B cell (primary cell): ENCODE results near the gene MAP1LC3B2. TPM values are rescaled to one million over a fixed set of nuclear protein-coding genes. Genes with fewer than 3 reads are reported as not detected.

Source experiments
- ATAC-seq: fragments of 200-7000 bp; cut with Tn5 transposase; one replicate; pipeline ENCODE4 v1.10.0; 2021; ENCODE audit warnings: low read depth, mild to moderate bottlenecking, moderate number of reproducible peaks, moderate library complexity
- CTCF ChIA-PET: fragments of 350-600 bp; sonication (Branson Sonifier 250); formaldehyde crosslinking; loops from one replicate; lab custom pipeline; 2021; ENCODE audit warnings: antibody characterized with exemption, inconsistent platforms; lab: Charles Lee
- POLR2A ChIA-PET: fragments of 350-600 bp; sonication (Branson Sonifier 250); formaldehyde crosslinking; loops from one replicate; lab custom pipeline; 2021; ENCODE audit warnings: antibody characterized with exemption; lab: Charles Lee
- DNase-seq: peaks from one replicate; pipeline ENCODE4 v3.0.0; 2013
- H2AFZ ChIP-seq: 2 replicates; pipeline ENCODE4 v1.6.1; 2012; ENCODE audit warnings: mild to moderate bottlenecking, low read depth, low read length; ENCODE audit not compliant: insufficient read depth, poor library complexity, severe bottlenecking
- H3K27ac ChIP-seq, 2 donors: 1 replicate in 1 of 2; 2 replicates in 1 of 2; pipeline ENCODE4 v1.5.1; 2012 to 2013; ENCODE audit warnings: low read length in 2 of 2, mild to moderate bottlenecking in 2 of 2, moderate library complexity in 1 of 2
- H3K27me3 ChIP-seq, 4 experiments: fragments of 200-600 bp in 1 of 4; sonication (generic) in 1 of 4; replicated peaks in 1 of 4; 1 replicate in 2 of 4; 2 replicates in 2 of 4; pipeline versions ENCODE4 v1.6.1 to v1.7.0; 2013 to 2016; ENCODE audit warnings: low read length in 3 of 4, mild to moderate bottlenecking in 2 of 4, mixed read lengths in 1 of 4, moderate library complexity in 1 of 4; ENCODE audit not compliant: insufficient read depth in 4 of 4, control insufficient read depth in 3 of 4; ENCODE audit errors: control extremely low read depth in 1 of 4
- H3K36me3 ChIP-seq, 2 experiments: replicated peaks in 1 of 2; 1 replicate in 1 of 2; 2 replicates in 1 of 2; pipeline versions ENCODE4 v1.6.1 to v1.7.1; 2013; ENCODE audit warnings: low read length in 1 of 2; ENCODE audit not compliant: insufficient read depth in 2 of 2, control insufficient read depth in 1 of 2; ENCODE audit errors: control extremely low read depth in 1 of 2, extremely low read depth in 1 of 2
- H3K4me1 ChIP-seq, 2 donors: fragments of 200-600 bp in 1 of 2; sonication (generic) in 1 of 2; 1 replicate in 1 of 2; 2 replicates in 1 of 2; pipeline versions ENCODE4 v1.5.1 to v1.6.1; 2013 to 2017; ENCODE audit warnings: low read length in 2 of 2; ENCODE audit not compliant: control insufficient read depth in 2 of 2, insufficient read depth in 2 of 2
- H3K4me2 ChIP-seq: replicated peaks from 2 replicates; pipeline ENCODE3; 2012; ENCODE audit warnings: mild to moderate bottlenecking, low read depth, low read length; ENCODE audit not compliant: poor library complexity, severe bottlenecking
- H3K4me3 ChIP-seq, 5 experiments: fragments of 200-600 bp in 1 of 5; sonication (generic) in 1 of 5; 1 replicate in 3 of 5; 2 replicates in 2 of 5; pipeline versions ENCODE4 v1.5.1 to v1.7.0; 2011 to 2016; ENCODE audit warnings: low read length in 4 of 5, mild to moderate bottlenecking in 4 of 5, low read depth in 2 of 5, control low read depth in 1 of 5, moderate library complexity in 1 of 5; ENCODE audit not compliant: insufficient read depth in 1 of 5; ENCODE audit errors: control extremely low read depth in 1 of 5, extremely low read depth in 1 of 5
- H3K79me2 ChIP-seq: fragments of 200-600 bp; sonication (generic); one replicate; pipeline ENCODE4 v1.6.0; 2016; ENCODE audit warnings: low read length; ENCODE audit not compliant: control insufficient read depth, insufficient read depth
- H3K9ac ChIP-seq: fragments of 200-600 bp; sonication (generic); 2 replicates; pipeline ENCODE4 v1.6.1; 2017; ENCODE audit warnings: mild to moderate bottlenecking, low read length, moderate library complexity
- H3K9me3 ChIP-seq, 3 donors: one replicate each; pipeline versions ENCODE4 v1.6.1 to v1.7.1; 2013; ENCODE audit warnings: low read length in 2 of 3; ENCODE audit not compliant: control insufficient read depth in 2 of 3, insufficient read depth in 1 of 3; ENCODE audit errors: control extremely low read depth in 1 of 3
- H4K20me1 ChIP-seq: 2 replicates; pipeline ENCODE4 v1.6.0; 2012; ENCODE audit warnings: mild to moderate bottlenecking, low read length; ENCODE audit not compliant: insufficient read depth, control insufficient read depth, poor library complexity, severe bottlenecking
- H3K27ac Mint-ChIP-seq: one replicate; pipeline ENCODE4 v1.8.0; 2021; ENCODE audit warnings: mixed read lengths
- H3K27me3 Mint-ChIP-seq: one replicate; pipeline ENCODE4 v1.8.0; 2021; ENCODE audit warnings: mixed read lengths
- H3K4me1 Mint-ChIP-seq: one replicate; pipeline ENCODE4 v1.8.0; 2021; ENCODE audit warnings: mixed read lengths
- H3K4me3 Mint-ChIP-seq: one replicate; pipeline ENCODE4 v1.8.0; 2021; ENCODE audit warnings: mixed read lengths
- H3K9me3 Mint-ChIP-seq: one replicate; pipeline ENCODE4 v1.8.0; 2022; ENCODE audit warnings: mixed read lengths; ENCODE audit not compliant: insufficient read depth
- EZH2 ChIP-seq: IDR thresholded peaks from 2 replicates; pipeline ENCODE4 v1.6.1; 2012; ENCODE audit warnings: borderline replicate concordance, low read depth, mild to moderate bottlenecking, moderate library complexity, low read length; ENCODE audit not compliant: insufficient read depth, poor library complexity, severe bottlenecking
- WGBS: methylation state at CpG from one replicate; pipeline ENCODE4 v1.1.5; 2013; ENCODE audit warnings: missing lambda C conversion rate; ENCODE audit not compliant: insufficient coverage; 5-methylcytosine and 5-hydroxymethylcytosine counted together
- intact Hi-C: fragments of 100-400 bp; cut with micrococcal nuclease; formaldehyde crosslinking; loops from one replicate; pipeline ENCODE4 v1.10.0; 2022
- polyA plus RNA-seq: library from polyadenylated mRNA; depleted of rRNA; stranded (reverse); fragments of >200 nt; gene quantifications from 2 replicates; pipeline ENCODE4 v1.2.3, GENCODE V29; 2012
- total RNA-seq, 2 donors: library from RNA; stranded (reverse); fragments of 120-200 nt in 1 of 2; gene quantifications; 1 replicate in 1 of 2; 2 replicates in 1 of 2; pipeline versions ENCODE4 v1.2.3 to v1.2.4, GENCODE V29; 2013 to 2022
- TF ChIP-seq, protein P1 (sequence below): fragments of 200-600 bp; IDR thresholded peaks from one replicate; pipeline ENCODE4 v1.8.0; 2022; ENCODE audit warnings: antibody characterized with exemption, mild to moderate bottlenecking

The MAP1LC3B2 gene
- total and polyA plus RNA-seq, 2 donors (not counting 1 experiment from before 2014, with no cell fraction given) = 0.28 to 1.0 TPM

DNA sequence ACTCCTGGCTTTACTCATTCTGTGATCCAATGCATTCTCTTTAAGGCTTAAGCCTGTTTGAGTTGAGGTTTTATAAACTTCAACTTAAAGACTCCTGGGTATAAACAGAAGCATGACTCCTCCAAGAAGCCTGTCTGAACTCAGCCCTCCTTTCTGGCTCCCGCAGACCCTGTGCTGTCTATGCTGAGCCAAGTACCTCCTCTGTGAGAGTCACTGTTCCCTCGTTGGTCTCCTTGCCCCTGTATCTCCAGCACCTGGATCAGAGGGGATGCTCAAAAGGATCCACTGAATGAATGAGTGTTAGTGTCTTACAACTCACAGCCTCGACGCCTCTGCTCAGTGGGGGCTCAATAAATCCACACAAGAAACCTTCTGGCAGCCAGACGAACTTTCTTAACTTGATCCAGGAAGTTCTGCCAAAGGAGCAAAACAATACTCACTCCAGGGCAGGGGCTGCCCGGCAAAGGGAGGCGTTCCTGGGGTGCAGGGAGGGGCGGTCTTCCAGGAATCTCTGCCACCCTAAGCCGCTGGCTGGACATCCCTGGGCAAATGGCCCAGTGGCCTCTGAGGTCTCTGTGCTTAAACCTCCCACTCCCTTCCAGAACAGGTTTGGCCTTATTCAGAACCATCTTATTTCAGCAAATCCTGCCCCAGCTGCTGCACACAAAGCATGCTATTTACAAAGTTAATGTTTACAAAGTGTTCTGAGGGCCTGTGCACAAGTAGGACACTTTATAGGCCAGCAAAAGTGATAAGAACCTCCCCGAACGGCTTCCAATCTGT, 32.9 kb downstream of the MAP1LC3B2 start:
- no peak overlapping the region for H3K4me3 ChIP-seq
- peaks cover 43% of the 10 kb centered on the region for H3K4me1 Mint-ChIP-seq
- H3K27ac ChIP-seq = peak overlapping the region; percentile 40 to 71
- ChIA-PET CTCF (interaction anchor here (0.5 to 2.3 kb wide), 2 partner anchors 8 to 350 kb away, joined by 4 to 7 read pairs; no protein-coding TSS in a partner anchor), POLR2A (interaction anchor here (0.6 kb wide), 1 partner anchor 34 kb away, joined by 4 read pairs; no protein-coding TSS in a partner anchor)
- no peak for TF ChIP-seq EZH2
- TF ChIP-seq, protein P1, sequence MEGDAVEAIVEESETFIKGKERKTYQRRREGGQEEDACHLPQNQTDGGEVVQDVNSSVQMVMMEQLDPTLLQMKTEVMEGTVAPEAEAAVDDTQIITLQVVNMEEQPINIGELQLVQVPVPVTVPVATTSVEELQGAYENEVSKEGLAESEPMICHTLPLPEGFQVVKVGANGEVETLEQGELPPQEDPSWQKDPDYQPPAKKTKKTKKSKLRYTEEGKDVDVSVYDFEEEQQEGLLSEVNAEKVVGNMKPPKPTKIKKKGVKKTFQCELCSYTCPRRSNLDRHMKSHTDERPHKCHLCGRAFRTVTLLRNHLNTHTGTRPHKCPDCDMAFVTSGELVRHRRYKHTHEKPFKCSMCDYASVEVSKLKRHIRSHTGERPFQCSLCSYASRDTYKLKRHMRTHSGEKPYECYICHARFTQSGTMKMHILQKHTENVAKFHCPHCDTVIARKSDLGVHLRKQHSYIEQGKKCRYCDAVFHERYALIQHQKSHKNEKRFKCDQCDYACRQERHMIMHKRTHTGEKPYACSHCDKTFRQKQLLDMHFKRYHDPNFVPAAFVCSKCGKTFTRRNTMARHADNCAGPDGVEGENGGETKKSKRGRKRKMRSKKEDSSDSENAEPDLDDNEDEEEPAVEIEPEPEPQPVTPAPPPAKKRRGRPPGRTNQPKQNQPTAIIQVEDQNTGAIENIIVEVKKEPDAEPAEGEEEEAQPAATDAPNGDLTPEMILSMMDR = no peak
- intact Hi-C loops = loop anchor here (5.0 to 10.0 kb wide), 2 partner anchors 57 to 85 kb away; no protein-coding TSS in a partner anchor
- H2AFZ ChIP-seq = peak overlapping the region; percentile 20
- DNase-seq (no peak), ATAC-seq (no peak)
- WGBS = 83% methylated on average over 6 of the region's 11 CpGs
- H3K9me3 ChIP-seq = no peaks in the 10 kb centered on the region
- H4K20me1 ChIP-seq = no peaks in the 10 kb centered on the region
- peak overlapping the region; percentile 65 for H3K27ac Mint-ChIP-seq
- H3K9me3 Mint-ChIP-seq = peaks cover 3% of the 10 kb centered on the region
- no peaks in the 10 kb centered on the region for H3K36me3 ChIP-seq
- no peaks in the 10 kb centered on the region for H3K79me2 ChIP-seq
- no peaks in the 10 kb centered on the region for H3K27me3 Mint-ChIP-seq
- peaks cover 30 to 39% of the 10 kb centered on the region in 2 donors for H3K4me1 ChIP-seq
- peak overlapping the region; percentile 9 for H3K4me2 ChIP-seq
- no peak overlapping the region for H3K4me3 Mint-ChIP-seq
- no peaks in the 10 kb centered on the region for H3K27me3 ChIP-seq
- no peak overlapping the region for H3K9ac ChIP-seq

GRCh38 chr12:116592731-116593130, 33.5 kb downstream of the MAP1LC3B2 start:
- WGBS = 94% methylated on average over 8 of the region's 8 CpGs
- Histone ChIP-seq H2AFZ (no peak overlapping the region), H3K27me3 (no peaks in the 10 kb centered on the region), H3K4me1 (peaks cover 30 to 39% of the 10 kb centered on the region in 2 donors), H3K79me2 (no peaks in the 10 kb centered on the region), H3K9ac (no peak overlapping the region), H3K9me3 (no peaks in the 10 kb centered on the region), H3K4me2 (no peak overlapping the region), H4K20me1 (no peaks in the 10 kb centered on the region), H3K4me3 (no peak overlapping the region), H3K36me3 (no peaks in the 10 kb centered on the region), H3K27ac (peak overlapping the region in 1 of 2 donors; percentile 71)
- no peaks in the 10 kb centered on the region for H3K9me3 Mint-ChIP-seq
- H3K27ac Mint-ChIP-seq = peak overlapping the region; percentile 10
- no peak overlapping the region for H3K4me3 Mint-ChIP-seq
- H3K27me3 Mint-ChIP-seq = no peaks in the 10 kb centered on the region
- ATAC-seq (no peak), DNase-seq (no peak)
- TF ChIP-seq, protein P1 = no peak
- no peak for TF ChIP-seq EZH2
- intact Hi-C loops = loop anchor here (5.0 to 10.0 kb wide), 2 partner anchors 58 to 85 kb away; no protein-coding TSS in a partner anchor
- CTCF ChIA-PET = no interaction called here
- POLR2A ChIA-PET = no interaction called here
- peaks cover 43% of the 10 kb centered on the region for H3K4me1 Mint-ChIP-seq
